ENCODE measurements around the gene KRTAP12-3. TPM values are rescaled to one million over a fixed set of nuclear protein-coding genes. Genes with fewer than 3 reads are reported as not detected.
A peak's percentile ranks its signal among the peaks of the same experiment; 100 is the strongest.
"Not testable (repeated sequence)": the region's sequence is repeated elsewhere in the genome, so short reads cannot be mapped to it uniquely, and the experiment has no call there.

KRTAP12-3 gene
- total RNA-seq, 1 donor from 2014 or later = not detected

- not testable (repeated sequence) for H3K27me3 Mint-ChIP-seq; H3K36me3 Mint-ChIP-seq (ENCODE audit: insufficient read depth); H3K4me1 Mint-ChIP-seq (ENCODE audit: low read depth); H3K27ac Mint-ChIP-seq; H3K4me3 Mint-ChIP-seq (ENCODE audit: low read depth); DNase-seq (ENCODE audit: low spot score, unreplicated experiment)
- H3K9me3 Mint-ChIP-seq (ENCODE audit: low read depth) = peaks cover 12% of the 10 kb centered on the region
These were observed 19.0 kb upstream of the KRTAP12-3 start for GRCh38 chr21:44638506-44639330.

- Mint-ChIP-seq H3K27ac (no peak overlapping the region), H3K4me1 (ENCODE audit: low read depth) (no peaks in the 10 kb centered on the region), H3K4me3 (ENCODE audit: low read depth) (no peak overlapping the region), H3K36me3 (ENCODE audit: insufficient read depth) (no peaks in the 10 kb centered on the region), H3K9me3 (ENCODE audit: low read depth) (peaks cover 15% of the 10 kb centered on the region), H3K27me3 (peaks cover 6% of the 10 kb centered on the region)
- no peak for TF ChIP-seq CTCF (IDR thresholded peaks at IDR 0.05; ENCODE audit: unreplicated experiment)
- no peak for DNase-seq (ENCODE audit: low spot score, unreplicated experiment)
These were observed 18.4 kb upstream of the KRTAP12-3 start for GRCh38 chr21:44639331-44639655.

- Mint-ChIP-seq H3K9me3 (ENCODE audit: low read depth) (peaks cover 24% of the 10 kb centered on the region), H3K27ac (no peak overlapping the region), H3K36me3 (ENCODE audit: insufficient read depth) (peaks cover 3% of the 10 kb centered on the region), H3K4me3 (ENCODE audit: low read depth) (no peak overlapping the region), H3K27me3 (peaks cover 6% of the 10 kb centered on the region), H3K4me1 (ENCODE audit: low read depth) (no peaks in the 10 kb centered on the region)
- no peak for TF ChIP-seq CTCF (IDR thresholded peaks at IDR 0.05; ENCODE audit: unreplicated experiment)
- DNase-seq (ENCODE audit: low spot score, unreplicated experiment) = no peak
These were observed 17.0 kb upstream of the KRTAP12-3 start for GRCh38 chr21:44640761-44641160.

GRCh38 chr21:44643741-44644310, 13.9 kb upstream of the KRTAP12-3 start:
- Mint-ChIP-seq H3K9me3 (ENCODE audit: low read depth) (peaks cover 24% of the 10 kb centered on the region), H3K36me3 (ENCODE audit: insufficient read depth) (peaks cover 3% of the 10 kb centered on the region), H3K4me1 (ENCODE audit: low read depth) (no peaks in the 10 kb centered on the region), H3K4me3 (ENCODE audit: low read depth) (no peak overlapping the region), H3K27me3 (peaks cover 12% of the 10 kb centered on the region), H3K27ac (no peak overlapping the region)
- no peak for DNase-seq (ENCODE audit: low spot score, unreplicated experiment)
- TF ChIP-seq CTCF (IDR thresholded peaks at IDR 0.05; ENCODE audit: unreplicated experiment) = no peak

GRCh38 chr21:44644878-44645277, 12.9 kb upstream of the KRTAP12-3 start:
- no peak for TF ChIP-seq CTCF (IDR thresholded peaks at IDR 0.05; ENCODE audit: unreplicated experiment)
- DNase-seq (ENCODE audit: low spot score, unreplicated experiment) = no peak
- Mint-ChIP-seq H3K4me3 (ENCODE audit: low read depth) (no peak overlapping the region), H3K9me3 (ENCODE audit: low read depth) (peaks cover 24% of the 10 kb centered on the region), H3K27ac (no peak overlapping the region), H3K27me3 (peaks cover 12% of the 10 kb centered on the region), H3K36me3 (ENCODE audit: insufficient read depth) (peaks cover 3% of the 10 kb centered on the region), H3K4me1 (ENCODE audit: low read depth) (no peaks in the 10 kb centered on the region)

- not testable (repeated sequence) for DNase-seq (ENCODE audit: low spot score, unreplicated experiment); H3K4me1 Mint-ChIP-seq (ENCODE audit: low read depth); H3K36me3 Mint-ChIP-seq (ENCODE audit: insufficient read depth); H3K27me3 Mint-ChIP-seq; H3K4me3 Mint-ChIP-seq (ENCODE audit: low read depth)
- Mint-ChIP-seq H3K27ac (peak within 1 kb of the TSS; percentile 7), H3K9me3 (ENCODE audit: low read depth) (peaks cover 20% of the 10 kb centered on the region)
These were observed 11.1 kb upstream of the KRTAP12-3 start, which contains the start of gene KRTAP10-11 for GRCh38 chr21:44646366-44647221. KRTAP10-11 (plus strand) TSS chr21:44646414; CDS start chr21:44646459, 45 bp downstream.
